HG02938 (cell line): ENCODE results near the gene MAN1A1.
A peak's percentile ranks its signal among the peaks of the same experiment; 100 is the strongest.
"Not testable (repeated sequence)": the region's sequence is repeated elsewhere in the genome, so short reads cannot be mapped to it uniquely, and the experiment has no call there.

ENCODE experiments used
- ATAC-seq: cut with Tn5 transposase; IDR thresholded peaks from one replicate; pipeline ENCODE4 v1.9.1; 2021; ENCODE audit warnings: mild to moderate bottlenecking, moderate library complexity; ENCODE audit not compliant: unreplicated experiment

The MAN1A1 gene

DNA sequence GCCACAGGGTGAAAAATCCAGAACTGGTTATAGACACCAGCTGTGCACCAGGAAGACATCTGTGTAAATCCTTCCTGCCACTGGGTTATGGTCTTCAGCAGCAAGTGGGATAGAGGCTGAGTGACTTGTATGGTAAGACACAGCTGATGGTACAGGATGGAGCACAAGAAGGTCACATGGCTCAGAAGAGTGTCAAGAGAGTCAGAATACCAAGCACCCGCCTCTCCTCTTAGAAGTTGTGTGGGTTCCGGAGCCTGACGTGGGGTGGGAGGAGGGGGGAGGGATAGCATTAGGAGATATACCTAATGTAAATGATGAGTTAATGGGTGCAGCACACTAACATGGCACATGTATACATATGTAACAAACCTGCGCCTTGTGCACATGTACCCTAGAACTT lies 193.5 kb downstream of the MAN1A1 start:
- not testable (repeated sequence) for ATAC-seq

DNA sequence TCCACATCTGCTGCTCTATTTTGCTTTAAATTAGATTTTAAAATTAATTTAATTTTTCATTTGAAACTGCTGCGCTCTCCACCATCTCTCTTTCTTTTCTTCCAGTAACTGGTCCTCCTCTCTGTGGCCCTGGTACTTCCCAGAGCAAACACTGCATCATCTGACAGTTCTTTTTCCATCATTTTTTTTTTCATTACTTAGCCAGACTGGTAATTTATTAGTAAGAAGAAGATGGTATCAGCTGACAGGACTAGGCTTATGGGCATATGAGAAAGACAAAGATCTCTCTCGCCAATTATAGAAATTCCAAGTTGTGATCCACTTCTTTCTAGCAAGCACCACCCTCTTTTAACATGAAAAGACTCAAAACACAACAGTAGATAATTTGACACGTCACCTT lies 197.4 kb downstream of the MAN1A1 start:
- no peak for ATAC-seq

DNA sequence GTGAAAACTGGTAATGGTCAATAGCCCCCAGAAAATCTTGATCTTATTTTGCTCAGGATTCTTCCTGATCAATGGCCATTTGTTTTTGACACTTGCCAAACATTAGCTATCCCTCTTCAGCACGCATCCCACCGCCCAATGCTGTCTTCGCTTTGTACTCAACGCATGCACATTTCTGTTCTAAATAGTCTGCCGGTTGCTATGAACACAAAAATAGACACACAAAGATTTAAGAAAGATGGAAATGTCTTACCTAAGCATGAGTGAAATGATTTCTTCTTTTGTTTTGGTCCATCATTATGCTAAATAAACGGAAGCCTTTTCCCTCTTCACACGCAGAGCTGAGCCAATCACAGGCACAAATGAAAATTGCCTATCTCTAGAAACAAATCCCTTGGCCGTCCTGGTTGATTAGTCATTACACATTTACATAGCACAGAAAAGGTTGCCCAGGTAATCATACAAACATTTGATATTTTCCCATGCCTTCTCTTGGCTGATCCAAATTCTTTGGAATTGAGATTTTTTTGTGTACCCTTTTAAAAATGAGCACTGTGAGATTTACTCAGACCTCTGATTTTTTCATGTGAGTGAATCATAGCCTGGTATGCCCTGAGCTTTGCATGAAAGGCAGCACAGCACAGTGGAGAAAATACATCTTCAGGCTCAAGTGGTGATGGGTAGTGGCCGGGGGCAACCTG lies 200.6 kb downstream of the MAN1A1 start:
- ATAC-seq: no peak

DNA sequence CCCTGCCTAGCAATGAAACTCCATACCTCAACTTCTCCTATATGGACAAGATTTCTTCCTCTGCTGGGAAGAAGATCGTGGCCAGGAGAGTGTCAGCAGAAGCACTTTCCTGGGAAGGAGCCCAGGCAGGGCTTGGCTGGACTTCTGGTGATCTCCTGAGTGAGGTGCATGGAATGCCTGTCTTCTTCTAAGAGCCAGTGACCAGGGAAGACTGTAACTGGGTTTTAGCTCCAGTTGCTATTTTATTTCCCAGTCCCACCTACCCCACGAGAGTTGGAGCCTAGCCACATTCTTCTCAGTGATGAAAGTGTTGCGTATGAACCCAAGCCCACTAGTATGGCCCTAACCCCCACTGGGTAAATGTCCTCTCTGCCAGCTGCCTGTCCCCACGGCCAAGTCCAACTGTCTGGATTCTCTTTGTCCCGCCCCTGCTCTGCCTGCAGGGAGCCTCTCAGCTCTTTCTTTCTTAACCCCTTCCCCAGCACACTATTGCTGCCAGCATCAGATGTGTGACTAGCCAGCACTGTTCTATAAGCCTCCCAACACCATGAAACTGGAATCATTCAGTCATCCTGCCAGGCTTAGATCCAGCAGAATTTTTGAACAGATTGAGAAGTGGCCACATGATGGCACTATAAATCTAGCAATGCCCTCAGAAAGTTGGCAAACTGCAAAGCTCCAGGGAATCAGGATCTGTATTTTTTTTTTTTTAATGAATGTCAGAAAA lies 201.3 kb downstream of the MAN1A1 start:
- ATAC-seq: no peak

DNA sequence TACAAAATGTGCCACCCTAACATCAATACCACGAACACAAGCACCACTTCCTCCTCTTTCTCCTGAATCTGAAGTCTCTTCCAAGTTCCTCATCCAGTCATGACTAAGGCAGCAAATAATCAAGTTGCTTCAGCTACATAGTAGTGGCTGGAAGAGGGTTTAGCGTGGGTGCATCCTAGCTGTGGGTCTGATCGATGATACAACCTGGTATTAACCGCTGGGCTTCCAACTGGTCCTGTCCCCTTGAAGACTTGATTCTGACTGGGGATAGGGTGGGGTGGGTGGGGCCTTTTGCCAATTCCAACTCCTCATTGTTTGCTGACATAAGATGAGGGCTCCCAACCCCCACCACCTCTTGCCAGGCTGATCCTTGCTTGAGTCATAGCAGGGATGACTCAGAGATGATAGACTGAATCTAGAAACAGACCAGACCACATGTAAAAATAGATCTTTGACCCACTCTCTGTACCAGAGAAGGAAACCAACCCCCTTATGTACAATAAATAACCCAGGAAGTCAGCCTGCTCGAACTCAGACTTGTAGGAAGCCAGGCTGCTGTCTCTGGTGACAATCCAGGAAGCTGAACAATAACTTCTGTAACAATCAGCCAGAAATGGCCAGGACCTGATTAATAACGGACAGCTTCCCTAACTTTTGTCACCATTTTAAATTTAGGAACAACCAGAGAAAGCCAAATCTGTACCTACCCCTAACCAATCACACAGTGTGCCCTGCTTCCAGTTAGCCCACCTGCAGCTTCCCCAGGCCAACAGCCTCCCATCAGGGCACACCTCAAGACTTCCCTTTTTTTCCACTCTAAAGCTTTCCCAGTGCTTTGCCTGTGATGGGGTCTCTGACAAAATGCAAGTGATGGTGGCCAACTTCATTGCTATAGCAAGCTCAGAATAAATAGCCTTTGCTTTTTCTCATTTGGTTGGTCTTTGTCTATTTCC lies 202.2 kb downstream of the MAN1A1 start:
- ATAC-seq: peak; percentile 100

DNA sequence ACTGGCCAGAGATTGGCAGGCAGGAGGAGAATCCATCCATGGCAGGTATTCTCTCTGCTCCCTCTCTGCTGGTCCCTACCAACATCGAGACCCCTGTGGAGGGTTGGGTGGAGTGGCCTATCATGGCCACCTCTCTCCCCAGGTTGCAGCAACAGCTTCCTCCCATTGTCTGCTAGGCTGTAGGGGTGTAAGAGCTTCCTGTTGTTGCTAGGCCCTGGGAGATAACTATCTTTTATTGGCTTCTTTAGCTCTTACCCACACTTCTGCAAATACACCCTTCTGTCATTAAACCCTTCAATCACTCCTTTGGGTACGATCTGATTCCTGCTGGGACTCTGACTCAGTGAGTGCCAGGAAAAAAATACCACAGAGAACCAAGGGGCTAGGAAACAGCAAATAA lies 204.4 kb downstream of the MAN1A1 start:
- no peak for ATAC-seq

DNA sequence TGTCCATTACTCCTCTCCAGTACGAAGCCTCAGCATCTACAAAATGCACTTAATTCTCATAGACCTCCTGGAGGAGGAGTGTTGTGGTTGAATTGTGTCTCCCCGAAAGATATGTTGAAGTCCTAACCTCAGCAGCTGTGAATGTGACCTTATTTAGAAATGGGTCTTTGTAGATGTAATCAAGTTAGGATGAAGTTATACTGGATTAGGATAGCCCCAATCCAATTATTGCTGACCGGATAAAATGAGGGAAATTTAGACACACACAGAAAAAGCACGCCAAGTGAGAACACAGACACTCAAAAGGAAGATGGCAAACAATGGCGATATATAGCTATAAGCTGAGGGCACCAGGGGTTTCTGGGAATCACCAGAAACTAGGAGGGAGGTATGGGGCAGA lies 206.9 kb downstream of the MAN1A1 start:
- ATAC-seq: no peak

DNA sequence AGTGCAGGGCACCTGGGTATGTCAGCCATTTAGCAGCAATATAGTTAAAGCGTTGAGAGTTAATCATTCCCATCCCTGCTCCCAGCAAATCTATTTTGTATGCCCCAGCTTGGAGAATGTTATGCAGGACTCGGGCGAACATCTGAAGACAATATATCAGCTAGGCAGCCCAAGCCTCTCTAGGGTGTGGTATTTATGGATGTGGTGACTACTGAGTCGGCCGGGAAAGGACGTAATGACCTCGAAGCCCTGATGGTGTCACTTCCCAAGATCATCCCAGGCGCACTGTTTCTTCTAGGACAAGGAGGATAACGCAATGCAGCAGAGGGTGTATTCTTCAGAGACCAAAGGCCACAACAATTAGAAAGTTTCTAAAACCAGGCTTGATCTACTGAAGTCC lies 207.5 kb downstream of the MAN1A1 start:
- ATAC-seq: no peak

DNA sequence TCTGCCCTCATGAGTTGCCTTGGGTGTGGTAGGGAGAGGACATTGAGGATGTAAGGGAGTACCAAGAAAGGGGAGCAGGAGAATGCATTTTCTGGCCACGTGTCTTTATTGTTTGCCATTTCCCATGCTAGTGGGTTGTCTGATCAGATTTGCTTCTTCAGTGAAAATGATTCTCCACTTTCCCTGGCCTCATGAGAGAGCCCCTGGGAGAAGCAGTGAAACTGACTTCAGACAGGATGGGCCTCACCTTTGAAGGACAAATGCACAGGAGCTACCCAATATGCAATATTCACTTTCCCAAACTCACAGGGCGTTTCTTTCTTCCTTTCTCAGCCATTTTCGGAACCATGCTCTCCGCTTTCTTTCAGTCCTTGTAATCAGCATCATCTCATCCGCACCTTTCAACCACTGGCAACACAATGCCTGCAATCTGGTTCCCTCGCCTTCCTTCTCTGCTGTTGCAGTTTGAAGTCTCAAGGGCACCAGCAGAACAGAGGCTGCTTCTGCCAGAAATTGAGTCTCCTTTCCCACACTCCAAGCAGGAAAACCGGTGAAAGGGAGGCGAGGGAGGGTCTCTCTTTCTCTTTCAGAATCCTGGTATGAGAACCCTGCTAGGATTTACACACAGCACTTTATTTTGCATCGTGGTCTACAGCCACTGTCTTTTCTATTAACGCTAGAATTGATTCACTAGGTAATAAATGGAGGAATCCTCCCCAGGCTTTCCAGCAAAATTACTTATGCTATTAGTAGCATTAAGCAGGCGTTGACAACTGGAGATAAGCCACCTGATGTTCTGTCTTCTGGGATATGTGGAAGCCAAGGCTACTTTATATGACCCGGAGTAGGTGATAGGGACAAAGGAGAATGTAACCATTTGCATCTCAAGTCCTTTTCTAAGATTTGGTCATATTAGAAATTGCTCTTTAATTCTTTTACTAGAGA lies 209.1 kb downstream of the MAN1A1 start:
- no peak for ATAC-seq

DNA sequence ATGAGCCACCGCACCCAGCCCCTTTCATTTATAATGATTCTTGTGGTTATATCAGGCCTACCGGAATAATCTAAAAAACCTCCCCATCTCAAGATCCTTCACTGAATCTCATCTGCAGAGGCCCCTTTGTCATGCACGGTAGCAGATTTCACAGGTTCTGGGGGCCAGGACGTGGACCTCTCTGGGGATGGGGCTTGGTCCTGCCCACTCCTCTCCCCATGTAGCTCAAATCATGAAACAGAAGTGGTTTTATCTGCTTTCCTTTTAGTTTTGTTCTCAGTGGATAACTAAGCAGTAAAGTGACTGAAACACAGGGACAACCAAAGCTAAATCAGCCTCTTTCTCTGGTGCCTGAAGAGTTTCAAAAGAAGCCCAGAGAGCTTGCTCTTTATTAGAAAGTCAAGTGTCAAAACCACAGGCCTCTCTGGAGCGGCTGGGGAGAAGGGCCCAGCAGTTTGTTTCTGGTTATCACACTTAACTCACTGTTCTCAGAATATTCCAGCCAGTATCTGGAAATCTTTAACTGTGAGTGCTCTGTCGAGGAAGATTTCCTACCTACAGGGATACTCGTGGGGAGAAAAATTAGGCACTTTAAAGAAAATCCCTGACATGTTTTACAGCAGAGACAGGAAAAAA lies 210.5 kb downstream of the MAN1A1 start:
- ATAC-seq: peak; percentile 65

DNA sequence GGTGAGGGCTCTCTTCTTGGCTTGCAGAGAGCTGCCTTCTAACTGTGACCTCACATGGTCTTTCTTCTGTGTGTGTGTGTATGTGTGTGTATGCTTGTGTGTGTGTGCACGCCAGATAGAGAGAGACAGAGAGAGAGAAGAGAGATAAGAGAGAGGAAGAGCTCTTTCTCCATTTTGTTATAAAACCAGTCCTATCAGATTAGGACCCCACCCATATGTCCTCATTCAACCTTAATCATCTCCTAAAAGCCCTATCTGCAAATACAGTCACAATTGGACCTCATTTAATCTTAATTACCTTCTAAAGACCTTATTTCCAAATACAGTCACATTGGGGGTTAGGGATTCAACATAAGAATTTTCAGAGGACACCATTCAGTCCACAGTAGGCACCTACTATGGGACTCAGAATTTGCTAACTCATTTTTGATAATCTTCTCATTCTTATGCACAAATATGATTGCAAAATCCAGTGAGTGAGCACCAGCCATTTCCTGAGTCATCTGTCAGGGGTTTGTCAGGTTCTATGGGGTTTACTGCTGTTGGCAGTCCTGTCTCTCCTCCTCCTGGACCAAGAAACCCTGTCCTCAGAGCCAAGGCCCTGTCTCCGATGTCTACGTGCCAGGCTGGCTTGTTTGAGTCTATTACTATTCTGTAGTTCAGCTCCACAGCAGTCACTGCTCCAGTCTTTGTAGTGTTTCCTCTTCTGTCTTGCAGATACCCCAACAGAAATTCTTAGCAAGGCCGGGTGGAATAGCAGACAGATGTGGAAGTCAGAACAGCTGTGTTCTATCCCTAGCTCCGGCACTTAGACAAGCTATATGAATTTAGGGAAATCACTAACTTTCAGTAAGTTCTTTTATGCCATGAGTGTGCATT lies 212.1 kb downstream of the MAN1A1 start:
- ATAC-seq: no peak

DNA sequence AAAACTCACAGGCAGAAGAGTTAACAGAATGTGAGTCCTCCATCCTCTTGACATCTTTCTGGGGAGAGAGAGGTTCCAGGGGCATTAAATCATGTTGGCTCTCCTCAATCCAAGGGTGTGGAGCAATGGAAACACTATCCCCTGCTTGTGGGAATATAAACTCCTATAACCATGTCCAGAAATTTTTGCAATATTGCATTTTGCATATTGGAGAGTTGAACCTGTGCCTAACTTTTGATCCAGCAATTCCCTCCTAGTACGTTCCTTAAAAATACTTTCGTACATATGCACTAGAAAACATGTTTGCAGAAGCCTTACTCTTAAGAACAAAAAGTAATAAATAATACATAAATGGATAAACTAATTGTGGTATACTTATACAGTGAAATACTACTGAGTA lies 214.8 kb downstream of the MAN1A1 start:
- no peak for ATAC-seq

DNA sequence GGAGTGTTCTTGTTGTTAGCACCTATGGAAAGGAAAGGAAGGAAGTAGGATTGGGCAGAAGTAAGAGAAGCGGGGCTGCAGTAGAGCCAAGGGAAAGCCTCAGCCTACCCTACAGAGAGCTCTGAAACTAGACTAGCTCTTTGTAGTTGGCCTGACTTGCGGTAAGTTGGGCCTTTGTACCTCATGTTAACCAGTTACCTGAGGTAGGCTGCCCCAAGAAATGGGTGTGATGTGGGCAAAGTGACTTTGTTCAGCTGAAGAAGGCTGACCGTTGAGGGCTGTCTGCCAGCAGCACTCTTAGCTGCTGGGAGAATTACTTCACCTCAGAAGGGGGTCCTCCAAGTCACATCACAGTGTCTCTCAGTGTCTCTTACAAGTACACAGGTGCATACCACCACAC lies 216.2 kb downstream of the MAN1A1 start:
- ATAC-seq: no peak

DNA sequence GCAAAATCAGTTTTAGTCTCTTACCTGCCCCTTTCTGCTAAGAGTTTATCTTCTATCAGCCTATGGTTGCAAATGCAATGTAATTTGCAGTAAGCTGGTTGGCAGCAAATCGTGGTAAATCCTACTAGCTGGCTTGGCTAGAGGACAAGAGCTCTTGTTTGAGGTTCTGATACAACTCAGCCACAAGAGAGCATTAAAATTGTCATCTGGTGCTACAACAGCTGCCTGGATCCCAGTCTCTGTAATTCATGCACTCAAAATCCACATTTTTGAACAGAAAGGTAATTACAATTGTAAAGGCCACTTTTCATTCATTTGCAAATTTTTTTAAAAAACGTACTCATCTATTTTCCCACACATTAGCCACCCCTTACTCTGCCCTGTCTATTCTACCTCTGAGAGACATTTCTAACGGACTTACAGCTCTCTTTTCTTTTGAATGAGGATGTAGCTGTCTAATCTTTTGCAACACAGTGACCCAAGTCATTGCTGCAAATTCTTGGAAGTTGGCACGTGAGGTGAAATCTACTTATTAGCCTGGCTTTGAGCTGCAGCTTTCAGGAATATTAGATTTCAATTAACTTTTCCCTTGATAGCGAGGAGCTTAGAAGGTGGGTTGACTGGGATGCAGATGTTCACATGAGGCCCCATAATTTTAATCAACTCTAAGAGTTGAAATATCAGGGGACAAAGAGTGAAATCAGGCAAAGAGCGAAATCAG lies 217.1 kb downstream of the MAN1A1 start:
- ATAC-seq: no peak

DNA sequence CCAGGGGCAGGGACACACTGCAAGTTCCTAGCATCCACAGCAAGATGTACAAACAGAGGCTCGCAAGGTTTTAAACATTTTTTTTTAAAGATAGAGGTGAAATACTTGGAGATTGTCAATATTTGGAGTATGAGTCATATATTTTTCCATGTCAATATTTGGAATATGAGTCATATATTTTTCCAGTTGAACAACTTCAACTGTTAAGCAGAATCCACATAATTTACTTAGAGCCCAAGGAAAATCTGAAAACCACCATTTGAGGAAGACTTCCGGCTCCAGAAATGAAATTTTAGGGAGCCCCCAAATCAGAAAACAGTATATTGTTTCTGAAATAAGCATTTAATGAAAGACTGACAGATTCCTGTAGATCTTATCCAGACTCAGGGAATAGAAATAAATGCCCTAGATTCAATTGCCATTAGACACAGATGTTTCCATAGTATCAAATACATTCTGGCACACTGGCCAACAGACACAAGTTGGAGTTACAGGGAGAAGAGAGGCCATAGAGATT lies 219.5 kb downstream of the MAN1A1 start:
- ATAC-seq: no peak

DNA sequence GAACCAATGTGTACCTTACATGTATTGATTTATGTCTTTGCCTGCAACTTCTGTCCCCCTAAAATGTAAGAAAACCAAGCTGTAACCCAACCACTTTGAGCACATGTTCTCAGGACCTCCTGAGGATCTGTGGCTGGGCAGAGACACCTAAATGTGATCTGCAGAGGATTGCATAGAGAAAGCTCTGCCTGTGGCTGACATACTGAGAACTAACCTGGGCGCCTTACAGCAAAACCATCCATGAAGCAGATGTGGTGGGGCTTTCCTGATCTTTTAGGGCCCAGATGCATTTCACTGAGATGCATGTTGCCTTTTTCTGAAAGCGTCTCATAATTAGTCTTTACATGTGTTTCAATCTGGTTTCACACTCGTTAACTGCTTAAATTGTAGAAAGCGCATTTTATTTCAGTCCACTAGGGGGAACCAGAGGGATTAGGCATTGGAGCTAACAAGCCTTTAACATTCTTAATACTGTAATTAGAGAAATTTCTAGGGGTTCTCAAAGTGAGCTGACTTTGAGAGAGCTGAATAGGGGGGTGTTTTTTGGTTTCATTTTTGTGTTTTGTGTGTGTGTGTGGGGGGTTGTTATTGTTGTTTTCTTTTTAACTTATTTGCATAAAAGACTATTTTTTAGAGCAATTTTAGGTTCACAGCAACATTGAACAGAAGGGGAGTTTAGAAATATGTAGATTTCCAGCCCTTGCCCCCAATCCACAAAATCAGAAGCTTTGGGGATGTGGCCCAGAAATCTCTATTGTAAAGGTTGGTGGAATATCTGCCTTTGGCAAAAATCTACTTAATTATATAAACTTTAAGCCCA lies 220.2 kb downstream of the MAN1A1 start:
- peak; percentile 90 for ATAC-seq

DNA sequence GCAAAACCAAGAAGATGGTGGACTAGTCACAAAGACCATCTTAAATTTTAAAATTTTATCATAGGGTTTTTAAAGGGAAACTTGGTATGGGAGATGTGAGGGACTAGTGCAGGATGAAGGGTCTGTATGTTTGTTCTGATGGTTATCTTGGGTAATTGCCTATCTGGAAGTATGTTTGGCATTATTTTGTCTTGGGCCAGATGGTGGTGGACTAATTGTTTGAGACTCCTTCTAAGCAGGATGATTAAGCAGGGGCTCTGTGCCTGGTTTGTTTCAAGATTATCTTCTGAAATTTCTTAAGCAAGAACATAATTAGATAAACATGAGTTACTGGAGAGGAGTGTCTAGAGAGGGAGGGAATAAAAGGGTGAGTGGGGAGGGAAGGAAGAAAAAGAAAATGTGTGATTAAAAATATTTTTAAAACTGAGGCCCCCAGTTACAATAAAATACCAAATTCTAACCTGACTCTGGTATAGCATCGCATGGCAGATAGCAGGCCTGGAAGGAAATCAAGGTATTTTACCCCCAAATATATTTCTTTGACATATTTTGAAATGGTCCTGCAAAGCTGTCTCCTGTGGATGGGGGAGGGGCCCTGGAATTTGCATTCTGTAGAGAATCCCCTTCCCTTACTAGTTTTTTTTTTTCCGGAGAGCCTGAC lies 221.2 kb downstream of the MAN1A1 start:
- ATAC-seq: no peak
